HEK293 (cell line): Measurements from ENCODE around the gene TOM1L2.

Source experiments
- CTCF ChIP-seq: fragments of 450-650 bp; formaldehyde crosslinking; IDR thresholded peaks from 2 replicates; pipeline ENCODE4 v1.5.1; 2016; ENCODE audit warnings: missing biosample characterization, missing genetic modification characterization
- GLI2 ChIP-seq: fragments of 450-650 bp; formaldehyde crosslinking; IDR thresholded peaks from 2 replicates; pipeline ENCODE4; 2017; ENCODE audit warnings: missing biosample characterization, missing genetic modification characterization, low read depth, borderline replicate concordance
- RBAK ChIP-seq: fragments of 450-650 bp; formaldehyde crosslinking; IDR thresholded peaks from 2 replicates; pipeline ENCODE4 v1.5.1; 2016; ENCODE audit warnings: missing biosample characterization, missing genetic modification characterization
- ZNF211 ChIP-seq: fragments of 450-650 bp; formaldehyde crosslinking; IDR thresholded peaks from 2 replicates; pipeline ENCODE4 v1.5.1; 2016; ENCODE audit warnings: low read depth, missing biosample characterization, missing genetic modification characterization
- ZNF221 ChIP-seq: fragments of 450-650 bp; formaldehyde crosslinking; IDR thresholded peaks from 2 replicates; pipeline ENCODE4 v1.5.1; 2017; ENCODE audit warnings: missing biosample characterization, missing genetic modification characterization, borderline replicate concordance
- ZNF274 ChIP-seq, 2 experiments: fragments of 200-500 bp in 1 of 2; fragments of 450-650 bp in 1 of 2; sonication (Bioruptor generic) in 1 of 2; formaldehyde crosslinking in 1 of 2; IDR thresholded peaks; 2 replicates each; pipeline versions ENCODE4 v1.5.1 to v1.6.1; 2014 to 2016; ENCODE audit warnings: borderline replicate concordance in 1 of 2, inconsistent platforms in 1 of 2, low read length in 1 of 2, missing biosample characterization in 1 of 2, missing genetic modification characterization in 1 of 2
- ZNF660 ChIP-seq: fragments of 450-650 bp; IDR thresholded peaks from 2 replicates; pipeline ENCODE4 v1.5.1; 2018; ENCODE audit warnings: missing biosample characterization, mild to moderate bottlenecking, missing genetic modification characterization
- ZNF707 ChIP-seq: fragments of 450-650 bp; formaldehyde crosslinking; IDR thresholded peaks from 2 replicates; pipeline ENCODE4 v1.5.1; 2016; ENCODE audit warnings: missing biosample characterization, missing genetic modification characterization
- ZNF785 ChIP-seq: fragments of 450-650 bp; formaldehyde crosslinking; IDR thresholded peaks from 2 replicates; pipeline ENCODE4 v1.5.1; 2016; ENCODE audit warnings: missing biosample characterization, missing genetic modification characterization

GRCh38 chr17:17907469-17907868, 64.7 kb downstream of the TOM1L2 start:
- TF ChIP-seq ZNF274 (IDR thresholded peaks at IDR 0.05; ENCODE audit: low read length) (no peak), ZNF274 (tag by site-specific recombination; IDR thresholded peaks at IDR 0.05; ENCODE audit: borderline replicate concordance) (no peak), RBAK (tag by site-specific recombination) (no peak), ZNF785 (tag by site-specific recombination) (no peak), ZNF221 (tag by site-specific recombination) (no peak), CTCF (tag by site-specific recombination) (no peak), GLI2 (tag by site-specific recombination) (no peak), ZNF660 (no peak), ZNF211 (tag by site-specific recombination) (no peak), ZNF707 (no peak)
